Spinal cord (tissue), 10 donors: ENCODE measurements around the gene UBE2F. TPM values are rescaled to one million over a fixed set of nuclear protein-coding genes. Genes with fewer than 3 reads are reported as not detected.

ENCODE experiments used
- DNase-seq, 6 donors: peaks; one replicate each; pipeline versions ENCODE4 v3.0.0 to v3.0.0-alpha.2; 2013 to 2015; ENCODE audit warnings: low spot score in 6 of 6, low read depth in 4 of 6
- H3K27ac ChIP-seq: one replicate; pipeline ENCODE4 v1.5.1; 2013; ENCODE audit warnings: low read depth, low read length, control low read depth
- H3K27me3 ChIP-seq: one replicate; pipeline ENCODE4 v1.6.1; 2013; ENCODE audit warnings: low read length; ENCODE audit not compliant: control insufficient read depth, insufficient read depth
- H3K36me3 ChIP-seq: one replicate; pipeline ENCODE4 v1.6.1; 2013; ENCODE audit warnings: low read length; ENCODE audit not compliant: control insufficient read depth, insufficient read depth
- H3K4me1 ChIP-seq: one replicate; pipeline ENCODE4 v1.6.1; 2013; ENCODE audit warnings: low read length; ENCODE audit not compliant: control insufficient read depth, insufficient read depth
- H3K4me3 ChIP-seq: one replicate; pipeline ENCODE4 v1.5.1; 2013; ENCODE audit warnings: low read depth, low read length, control low read depth
- H3K9me3 ChIP-seq: one replicate; pipeline ENCODE4 v1.6.1; 2013; ENCODE audit warnings: low read length; ENCODE audit not compliant: control insufficient read depth, insufficient read depth
- WGBS: methylation state at CpG from one replicate; pipeline ENCODE4 v1.1.5; 2013; ENCODE audit warnings: missing lambda C conversion rate; ENCODE audit not compliant: insufficient coverage; 5-methylcytosine and 5-hydroxymethylcytosine counted together
- polyA plus RNA-seq, 2 donors: library from polyadenylated mRNA; unstranded; fragments of 120-200 nt; gene quantifications; one replicate each; pipeline ENCODE4 v1.2.1, GENCODE V29; 2013; ENCODE audit not compliant: insufficient read length in 2 of 2
- small RNA-seq: library from RNA; depleted of rRNA; stranded (forward); fragments of <200 nt; gene quantifications from one replicate; pipeline ENCODE3, GENCODE V24; 2014; ENCODE audit warnings: low replicate concordance
- total RNA-seq, 2 donors: library from RNA; depleted of rRNA in 1 of 2; stranded (reverse); fragments of 120-200 nt in 1 of 2; fragments of >200 nt in 1 of 2; gene quantifications; one replicate each; pipeline versions ENCODE4 v1.2.3 to v1.2.4, GENCODE V29; 2013 to 2014
- donor health status: healthy.

The UBE2F gene
- total and polyA plus RNA-seq, 4 donors = 52.5 to 80.2 (median 63.8) TPM

DNA sequence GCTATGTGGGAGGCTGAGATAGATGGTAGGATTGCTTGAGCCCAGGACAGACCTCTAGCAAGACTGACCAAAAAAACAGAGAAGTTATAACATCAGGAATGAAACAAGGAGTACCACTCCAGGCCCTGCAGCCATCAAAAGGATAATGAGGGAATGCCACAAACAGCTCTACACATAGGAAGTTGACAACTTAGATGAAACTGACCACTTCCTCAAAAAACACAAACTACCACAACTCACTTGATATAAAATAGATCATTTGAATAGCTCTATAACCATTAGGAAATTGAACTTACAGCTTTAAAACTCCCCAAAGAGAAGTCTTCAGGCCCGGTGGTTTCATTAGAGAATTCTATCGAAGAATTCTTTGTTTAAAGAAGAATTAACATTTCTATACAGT, 120.4 kb downstream of the UBE2F start:
- H3K27ac ChIP-seq = no peak overlapping the region
- H3K36me3 ChIP-seq = peaks cover 31% of the 10 kb centered on the region
- H3K4me1 ChIP-seq = no peaks in the 10 kb centered on the region
- no peaks in the 10 kb centered on the region for H3K9me3 ChIP-seq
- DNase-seq = no peak
- H3K27me3 ChIP-seq = no peaks in the 10 kb centered on the region
- no CpG with 5 or more reads among the region's 2 CpGs for WGBS
- H3K4me3 ChIP-seq = no peak overlapping the region

DNA sequence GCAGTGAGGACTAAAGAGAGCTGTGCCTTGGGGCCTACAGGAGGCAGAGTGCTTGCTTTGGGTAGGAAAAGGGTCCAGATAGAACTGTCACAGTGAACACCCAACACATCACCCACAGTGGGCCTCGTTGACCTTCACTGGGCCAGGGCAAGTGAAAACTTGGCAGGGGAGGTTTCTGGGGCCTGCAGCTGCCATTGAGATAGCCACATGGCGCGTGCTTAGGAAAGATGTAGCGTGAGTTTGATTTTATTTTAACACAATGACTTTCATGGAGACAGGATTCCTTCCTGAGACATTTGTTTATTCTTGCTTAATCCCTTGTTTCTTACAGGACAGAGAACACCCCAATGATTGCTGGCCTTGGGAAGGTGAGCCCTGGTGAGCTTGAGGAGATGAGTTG, 124.1 kb downstream of the UBE2F start:
- Histone ChIP-seq H3K27ac (no peak overlapping the region), H3K36me3 (peaks cover 31% of the 10 kb centered on the region), H3K4me1 (no peaks in the 10 kb centered on the region), H3K4me3 (no peak overlapping the region), H3K27me3 (no peaks in the 10 kb centered on the region), H3K9me3 (no peaks in the 10 kb centered on the region)
- no peak for DNase-seq
- WGBS = no CpG with 5 or more reads among the region's 4 CpGs

DNA sequence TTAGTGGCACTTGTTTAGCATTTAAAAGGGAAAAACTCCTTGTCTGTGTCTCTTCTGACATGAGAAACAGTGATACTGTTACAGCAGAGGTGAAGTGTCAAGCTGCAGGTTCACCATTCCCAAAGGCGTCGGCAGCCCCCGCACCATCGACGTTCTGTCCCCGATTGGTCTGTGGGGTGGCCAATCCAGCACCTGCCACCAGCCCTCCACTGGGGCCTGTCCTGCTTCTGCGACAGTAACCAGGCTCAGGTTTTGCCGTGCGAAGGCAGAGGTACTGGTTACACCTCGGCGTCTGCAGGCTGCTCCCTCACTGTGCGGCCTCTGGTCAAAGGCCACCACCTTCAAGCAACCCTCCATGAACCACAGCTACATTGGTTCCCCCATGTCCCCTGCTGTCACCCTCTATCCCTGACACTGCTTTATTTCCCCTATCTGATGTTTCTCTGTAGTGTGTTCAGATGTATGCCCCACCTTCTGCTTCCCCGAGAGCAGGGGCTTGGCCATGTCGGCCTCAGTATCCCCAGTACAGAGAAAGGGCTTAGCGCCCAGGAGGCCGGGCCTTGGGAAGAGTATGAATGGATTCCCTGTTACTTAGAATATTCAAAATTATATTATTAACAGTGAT, 124.7 kb downstream of the UBE2F start:
- Histone ChIP-seq H3K36me3 (peaks cover 33% of the 10 kb centered on the region), H3K9me3 (no peaks in the 10 kb centered on the region), H3K27ac (no peak overlapping the region), H3K4me3 (no peak overlapping the region), H3K4me1 (peaks cover 5% of the 10 kb centered on the region), H3K27me3 (no peaks in the 10 kb centered on the region)
- DNase-seq = no peak
- 93% methylated on average over 12 of the region's 16 CpGs for WGBS

Small RNA genes lying within 50 kb of the gene (small RNA-seq; reads per million reads assigned to genes)
- not detected for gene RNU6-1333P

Other genes with a start within 250 kb of the UBE2F start
- 1 to 10 TPM; 1.1 to 1.5 TPM for gene RBM44, start 168.2 kb upstream of the UBE2F start, total RNA-seq
- under 1 TPM; 0.59 to 0.65 TPM for gene RBM44, start 168.2 kb upstream of the UBE2F start, polyA plus RNA-seq
- gene RAMP1, start 107.4 kb upstream of the UBE2F start, total RNA-seq = 100 to 1,000 TPM in 1 of 2 donors, 10 to 100 TPM in 1; 36.6 to 115 TPM
- 100 to 1,000 TPM; 126 to 131 TPM for gene RAMP1, start 107.4 kb upstream of the UBE2F start, polyA plus RNA-seq
- 10 to 100 TPM; 13.9 to 16.8 TPM for gene SCLY, start 94.0 kb downstream of the UBE2F start, total RNA-seq
- 10 to 100 TPM; 21.8 to 27.0 TPM for gene SCLY, start 94.0 kb downstream of the UBE2F start, polyA plus RNA-seq
- 1 to 10 TPM in 1 of 2 donors, under 1 TPM in 1; 0.50 to 4.3 TPM for gene ESPNL, start 133.3 kb downstream of the UBE2F start, total RNA-seq
- under 1 TPM; 0.43 to 0.90 TPM for gene ESPNL, start 133.3 kb downstream of the UBE2F start, polyA plus RNA-seq
- gene KLHL30, start 171.7 kb downstream of the UBE2F start, total RNA-seq = under 1 TPM; 0.10 to 0.28 TPM
- gene KLHL30, start 171.7 kb downstream of the UBE2F start, polyA plus RNA-seq = under 1 TPM; 0.13 to 0.14 TPM
- gene ERFE, start 192.0 kb downstream of the UBE2F start, total RNA-seq = 1 to 10 TPM in 1 of 2 donors, under 1 TPM in 1; 0.79 to 1.8 TPM
- 1 to 10 TPM; 2.4 to 2.9 TPM for gene ERFE, start 192.0 kb downstream of the UBE2F start, polyA plus RNA-seq
- gene ILKAP, start 236.7 kb downstream of the UBE2F start, total RNA-seq = 10 to 100 TPM; 29.4 to 38.9 TPM
- gene ILKAP, start 236.7 kb downstream of the UBE2F start, polyA plus RNA-seq = 10 to 100 TPM; 48.0 to 65.8 TPM